LNCaP clone FGC (cell line): ENCODE data around the gene RNF25.

ENCODE experiments used
- DNase-seq: peaks from one replicate; pipeline ENCODE4 v3.0.0-alpha.2; 2011; ENCODE audit warnings: low read depth
- H3K4me3 ChIP-seq: 2 replicates; pipeline ENCODE4 v1.5.1; 2011; ENCODE audit warnings: mild to moderate bottlenecking, low read depth, low read length, control low read depth
- CTCF ChIP-seq: IDR thresholded peaks from 2 replicates; pipeline ENCODE4 v1.5.1; 2012; ENCODE audit warnings: mild to moderate bottlenecking; ENCODE audit not compliant: control insufficient read depth, insufficient read depth; ENCODE audit errors: extremely low read depth

The RNF25 gene

DNA sequence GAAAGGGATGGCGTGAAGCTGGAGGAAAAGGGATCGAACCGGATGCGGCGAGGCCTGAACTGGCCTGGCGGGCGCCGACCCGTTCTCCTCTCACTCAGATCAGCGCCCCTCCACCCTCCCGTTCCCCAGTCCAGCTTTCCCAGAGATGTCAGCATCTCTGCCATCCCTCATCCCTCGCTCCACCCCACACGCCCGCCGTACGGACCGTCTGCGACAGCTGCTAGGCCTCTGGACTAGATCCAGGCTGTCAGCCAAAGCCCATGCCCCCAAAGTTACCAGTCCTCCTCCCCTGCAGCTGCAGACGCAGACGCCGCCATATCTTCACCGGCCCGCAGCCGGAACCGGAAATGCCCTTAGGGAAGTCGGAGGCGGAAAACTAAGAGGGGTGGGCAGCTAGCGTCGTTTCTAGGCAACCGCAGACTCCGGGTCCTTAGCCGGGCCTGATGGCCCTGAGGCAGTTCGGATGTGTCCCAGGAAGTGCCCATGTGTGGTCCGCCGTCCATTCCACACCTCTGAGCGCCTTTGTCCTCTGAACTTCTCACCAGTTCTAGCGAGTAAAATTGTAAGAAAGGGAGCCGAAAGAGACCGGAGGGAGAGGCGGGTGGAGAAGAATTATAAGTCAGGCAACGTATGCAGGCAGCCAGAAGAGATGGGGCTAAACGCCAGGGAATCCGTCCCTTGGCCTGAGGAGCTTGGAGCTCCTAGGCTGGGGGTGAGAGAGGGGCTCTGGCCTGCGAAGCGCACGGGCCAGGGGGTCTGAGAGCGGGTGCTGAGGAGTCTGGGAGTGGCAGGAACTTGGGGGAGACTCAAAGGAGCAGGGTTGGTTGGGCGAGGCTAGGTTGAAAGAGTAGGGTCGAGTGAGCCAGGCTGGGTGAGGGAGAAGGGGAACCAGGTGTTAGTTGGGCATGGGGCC lies at the start of gene RNF25, which contains the start of gene STK36:
Gene RNF25, minus strand, starts transcription at position 349 of the 913 bp plus-strand sequence. Its CDS starts 32 bp downstream, at position 317.
Gene STK36, plus strand, starts transcription at position 433 of the 913 bp plus-strand sequence. CDS start 744 bp downstream, outside the sequence.
- peak within 1 kb of the TSS; percentile 71 for H3K4me3 ChIP-seq
- TF ChIP-seq CTCF, result no peak
- DNase-seq, result peak; percentile 77

DNA sequence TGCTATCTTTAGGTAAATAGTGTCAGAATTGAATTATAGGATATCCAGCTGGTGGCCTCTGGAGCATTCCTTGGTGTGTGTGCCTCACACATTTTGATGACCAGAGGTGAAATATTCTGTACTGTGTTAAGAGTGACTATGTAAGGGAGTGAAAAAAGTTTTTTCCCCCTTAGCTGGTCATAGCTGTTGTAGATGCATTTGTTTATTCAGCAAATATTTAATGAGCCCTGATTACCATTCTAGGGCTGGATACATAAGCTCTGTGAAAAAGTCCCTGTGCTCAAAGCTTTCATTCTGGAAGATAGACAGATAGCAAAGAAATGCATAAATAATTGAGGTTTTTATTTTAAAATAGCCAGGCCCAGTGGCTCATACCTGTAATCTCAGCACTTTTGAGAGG lies 49.7 kb upstream of the RNF25 start:
- no peak for DNase-seq
- no peak overlapping the region for H3K4me3 ChIP-seq
- TF ChIP-seq CTCF, result no peak

- TF ChIP-seq CTCF, result no peak
- no peak overlapping the region for H3K4me3 ChIP-seq
- no peak for DNase-seq
Observed at GRCh38 chr2:218720048-218721041, 48.5 kb upstream of the RNF25 start.

- TF ChIP-seq CTCF, result no peak
- no peak overlapping the region for H3K4me3 ChIP-seq
- DNase-seq, result no peak
Observed at GRCh38 chr2:218719457-218719856, 47.7 kb upstream of the RNF25 start.

GRCh38 chr2:218718058-218718457 lies 46.3 kb upstream of the RNF25 start:
- no peak for TF ChIP-seq CTCF
- no peak overlapping the region for H3K4me3 ChIP-seq
- DNase-seq, result no peak

DNA sequence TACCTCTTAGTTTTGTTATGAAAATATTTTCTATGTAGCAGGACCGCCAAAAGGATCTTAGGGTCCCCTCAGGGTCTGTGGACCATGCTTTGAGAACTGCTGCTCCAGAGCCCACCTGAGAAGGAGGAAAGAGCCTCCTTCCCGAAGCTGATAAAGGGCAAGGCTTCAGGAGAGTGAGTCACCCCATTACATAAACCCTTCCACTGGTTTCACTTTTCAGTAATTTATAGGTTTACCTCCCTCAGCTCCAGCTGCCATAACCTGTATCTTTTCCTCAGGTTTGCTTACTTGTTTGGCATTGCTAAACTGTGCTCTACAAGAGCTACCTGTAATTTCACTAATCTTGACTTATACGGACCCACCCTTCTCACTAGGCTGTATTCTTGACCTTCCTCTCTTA lies 45.5 kb upstream of the RNF25 start:
- H3K4me3 ChIP-seq, result no peak overlapping the region

More for the DNA sequence above, 45.5 kb upstream of the RNF25 start:
- DNase-seq, result no peak
- no peak for TF ChIP-seq CTCF
